Gastrocnemius medialis (tissue), 4 donors: Measurements from ENCODE around the gene IRS2.

ENCODE experiments used
- POLR2A ChIP-seq, 2 donors: fragments of 450-650 bp; IDR thresholded peaks; one replicate each; pipeline ENCODE4 v1.6.1; 2017; ENCODE audit warnings: antibody characterized with exemption in 2 of 2, mild to moderate bottlenecking in 2 of 2, moderate library complexity in 2 of 2
- TF ChIP-seq, protein P1 (sequence below), 5 experiments: fragments of 450-650 bp in 3 of 5; fragments of 200-600 bp in 2 of 5; sonication (generic) in 2 of 5; IDR thresholded peaks in 4 of 5; conservative IDR thresholded peaks in 1 of 5; 1 replicate in 4 of 5; 2 replicates in 1 of 5; pipeline ENCODE4 v1.5.1; 2016 to 2019; ENCODE audit warnings: antibody characterized with exemption in 5 of 5, mild to moderate bottlenecking in 3 of 5, moderate library complexity in 3 of 5

DNA sequence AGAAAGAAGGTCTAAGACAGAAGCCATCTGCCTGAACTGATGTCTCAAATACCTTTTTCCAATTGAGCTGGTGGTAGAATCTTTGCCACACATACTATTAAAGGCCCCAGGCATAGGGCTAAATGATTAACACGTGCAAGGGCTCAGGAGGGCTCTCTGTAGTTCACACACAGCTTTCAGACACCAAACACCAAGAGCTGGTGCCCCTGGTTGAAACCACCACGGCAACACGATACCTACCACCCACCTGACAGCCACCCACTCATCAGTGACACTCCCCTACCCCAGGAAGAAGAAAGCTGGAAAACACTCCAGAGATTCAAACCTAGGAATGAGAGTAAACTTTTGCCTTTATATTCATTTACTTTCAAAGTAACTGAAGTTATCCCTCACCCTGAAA, 26.8 kb downstream of the IRS2 start:
- TF ChIP-seq POLR2A (IDR thresholded peaks at IDR 0.05), result no peak
- TF ChIP-seq, protein P1, sequence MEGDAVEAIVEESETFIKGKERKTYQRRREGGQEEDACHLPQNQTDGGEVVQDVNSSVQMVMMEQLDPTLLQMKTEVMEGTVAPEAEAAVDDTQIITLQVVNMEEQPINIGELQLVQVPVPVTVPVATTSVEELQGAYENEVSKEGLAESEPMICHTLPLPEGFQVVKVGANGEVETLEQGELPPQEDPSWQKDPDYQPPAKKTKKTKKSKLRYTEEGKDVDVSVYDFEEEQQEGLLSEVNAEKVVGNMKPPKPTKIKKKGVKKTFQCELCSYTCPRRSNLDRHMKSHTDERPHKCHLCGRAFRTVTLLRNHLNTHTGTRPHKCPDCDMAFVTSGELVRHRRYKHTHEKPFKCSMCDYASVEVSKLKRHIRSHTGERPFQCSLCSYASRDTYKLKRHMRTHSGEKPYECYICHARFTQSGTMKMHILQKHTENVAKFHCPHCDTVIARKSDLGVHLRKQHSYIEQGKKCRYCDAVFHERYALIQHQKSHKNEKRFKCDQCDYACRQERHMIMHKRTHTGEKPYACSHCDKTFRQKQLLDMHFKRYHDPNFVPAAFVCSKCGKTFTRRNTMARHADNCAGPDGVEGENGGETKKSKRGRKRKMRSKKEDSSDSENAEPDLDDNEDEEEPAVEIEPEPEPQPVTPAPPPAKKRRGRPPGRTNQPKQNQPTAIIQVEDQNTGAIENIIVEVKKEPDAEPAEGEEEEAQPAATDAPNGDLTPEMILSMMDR (IDR thresholded peaks at IDR 0.05 in 4 of 5, conservative IDR thresholded peaks at IDR 0.05 in 1 of 5), result no peak
